HG03469 (cell line): Measurements from ENCODE around the gene USE1.

ENCODE experiments used
- ATAC-seq: cut with Tn5 transposase; IDR thresholded peaks from one replicate; pipeline ENCODE4 v1.9.1; 2021; ENCODE audit warnings: mild to moderate bottlenecking, moderate library complexity, moderate number of reproducible peaks; ENCODE audit not compliant: unreplicated experiment

USE1 gene

GRCh38 chr19:17202713-17203112, 12.4 kb upstream of the USE1 start:
- no peak for ATAC-seq

- ATAC-seq: no peak
These were observed 9.7 kb upstream of the USE1 start for GRCh38 chr19:17205237-17206140.

GRCh38 chr19:17206736-17207581, 8.2 kb upstream of the USE1 start:
- no peak for ATAC-seq

- no peak for ATAC-seq
These were observed 5.8 kb upstream of the USE1 start for GRCh38 chr19:17209126-17210036.

DNA sequence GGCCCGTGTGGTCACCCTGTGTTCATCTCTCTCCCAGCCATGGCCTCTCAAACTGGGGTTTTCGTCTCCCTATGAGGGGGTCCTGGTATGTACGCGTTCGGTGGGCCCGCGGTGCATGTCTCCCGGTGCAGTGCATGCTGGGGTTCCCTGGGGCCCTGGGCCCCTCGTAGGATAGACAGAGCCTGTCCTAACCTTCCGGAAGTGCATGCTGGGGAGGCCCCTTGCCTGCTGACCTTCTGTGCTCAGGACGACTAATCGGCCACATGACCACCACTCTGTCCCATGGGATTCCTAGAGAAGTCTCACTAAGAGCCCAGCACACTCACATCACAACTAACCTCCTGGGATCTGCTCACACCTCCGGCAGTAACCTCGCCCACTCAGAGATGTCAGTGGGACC, 4.9 kb upstream of the USE1 start:
- ATAC-seq: no peak

- ATAC-seq: no peak
These were observed 3.4 kb upstream of the USE1 start for GRCh38 chr19:17211547-17212446.

GRCh38 chr19:17213334-17213733, 1.8 kb upstream of the USE1 start:
- ATAC-seq: no peak

GRCh38 chr19:17214508-17215126, 540 bp upstream of the USE1 start:
- ATAC-seq: no peak

GRCh38 chr19:17216058-17216670, 1.0 kb downstream of the USE1 start:
- no peak for ATAC-seq

DNA sequence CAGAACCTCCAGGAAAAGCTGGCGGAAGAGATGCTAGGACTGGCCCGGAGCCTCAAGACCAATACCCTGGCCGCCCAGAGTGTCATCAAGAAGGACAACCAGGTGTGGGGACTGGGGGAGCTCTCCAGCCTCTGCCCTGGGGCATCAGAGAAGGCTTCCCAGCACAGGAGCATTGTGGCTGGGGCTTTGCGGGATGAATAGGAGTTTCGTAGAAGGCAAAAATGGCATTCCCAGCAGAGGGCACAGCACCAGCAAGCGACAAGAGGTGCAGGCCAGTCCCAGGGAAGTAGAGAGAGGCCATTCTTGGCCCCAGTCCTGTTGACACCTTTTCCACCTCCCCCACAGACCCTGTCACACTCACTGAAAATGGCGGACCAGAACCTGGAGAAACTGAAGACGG, 4.1 kb downstream of the USE1 start:
- ATAC-seq: no peak

- ATAC-seq: no peak
These were observed 5.1 kb downstream of the USE1 start for GRCh38 chr19:17220207-17220758.

DNA sequence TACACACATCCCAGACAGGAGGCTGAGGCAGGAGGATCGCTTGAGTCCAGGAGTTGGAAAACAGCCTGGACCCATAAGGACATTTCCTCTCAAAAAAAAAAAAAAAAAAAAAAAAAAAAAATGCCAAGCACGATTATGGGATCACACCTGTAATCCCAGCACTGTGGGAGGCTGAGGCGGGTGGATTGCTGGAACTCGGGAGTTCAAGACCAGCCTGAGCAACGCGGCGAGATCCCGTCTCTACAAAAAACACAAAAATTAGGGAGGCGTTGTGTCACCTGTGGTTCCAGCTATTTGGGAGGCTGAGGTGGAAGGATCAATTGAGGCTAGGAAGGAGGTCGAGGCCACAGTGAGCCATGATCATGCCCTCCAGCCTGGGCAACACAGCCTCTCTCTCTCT, 9.9 kb downstream of the USE1 start:
- ATAC-seq: no peak

DNA sequence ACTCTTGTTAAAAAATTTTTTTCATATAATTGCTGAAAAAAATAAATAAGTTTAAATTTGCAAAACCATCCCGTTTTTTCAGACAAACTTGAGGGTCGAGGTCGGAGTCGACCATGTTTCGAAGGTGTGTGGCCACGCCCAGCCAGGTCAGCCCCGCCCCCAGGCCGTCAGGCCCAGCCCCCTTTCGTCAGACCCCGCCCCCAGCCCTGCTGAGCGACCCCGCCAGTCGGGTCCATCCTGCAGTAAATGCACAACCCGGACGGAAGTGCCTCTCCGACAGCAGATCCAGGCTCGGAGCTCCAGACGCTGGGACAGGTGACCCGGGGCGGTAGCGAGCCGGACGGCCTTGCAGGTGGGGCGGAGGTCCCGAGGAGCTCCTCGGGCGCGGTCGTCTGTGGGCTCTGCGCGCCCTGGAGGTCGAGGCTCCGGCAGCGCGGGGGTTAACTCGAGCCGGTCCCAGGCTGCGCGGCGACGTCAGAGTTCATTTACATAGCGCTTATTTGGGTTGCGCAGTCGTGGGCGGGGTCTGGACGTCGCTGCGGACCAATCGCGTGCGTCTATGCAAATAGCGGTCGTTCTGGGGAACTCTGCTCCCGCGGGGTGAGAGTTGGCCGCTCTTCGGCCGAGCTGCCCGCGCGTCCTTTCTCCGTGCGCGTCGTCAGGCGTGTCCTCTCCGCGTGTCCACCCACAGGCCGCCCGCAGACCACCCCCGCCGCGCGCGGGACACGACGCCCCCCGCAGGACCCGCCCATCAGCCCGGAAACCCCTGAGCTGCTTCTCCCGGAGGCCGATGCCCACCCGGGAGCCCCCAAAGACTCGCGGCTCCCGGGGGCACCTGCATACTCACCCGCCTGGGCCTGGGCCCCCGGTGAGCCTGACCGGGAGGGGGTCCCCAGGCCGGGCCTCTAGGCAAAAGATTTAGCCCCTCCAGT, 11.1 kb downstream of the USE1 start, which contains the start of gene OCEL1:
OCEL1 (plus strand) TSS at position 225 of the 932 bp plus-strand sequence; CDS start at position 247, 22 bp downstream.
- ATAC-seq: peak; percentile 87

DNA sequence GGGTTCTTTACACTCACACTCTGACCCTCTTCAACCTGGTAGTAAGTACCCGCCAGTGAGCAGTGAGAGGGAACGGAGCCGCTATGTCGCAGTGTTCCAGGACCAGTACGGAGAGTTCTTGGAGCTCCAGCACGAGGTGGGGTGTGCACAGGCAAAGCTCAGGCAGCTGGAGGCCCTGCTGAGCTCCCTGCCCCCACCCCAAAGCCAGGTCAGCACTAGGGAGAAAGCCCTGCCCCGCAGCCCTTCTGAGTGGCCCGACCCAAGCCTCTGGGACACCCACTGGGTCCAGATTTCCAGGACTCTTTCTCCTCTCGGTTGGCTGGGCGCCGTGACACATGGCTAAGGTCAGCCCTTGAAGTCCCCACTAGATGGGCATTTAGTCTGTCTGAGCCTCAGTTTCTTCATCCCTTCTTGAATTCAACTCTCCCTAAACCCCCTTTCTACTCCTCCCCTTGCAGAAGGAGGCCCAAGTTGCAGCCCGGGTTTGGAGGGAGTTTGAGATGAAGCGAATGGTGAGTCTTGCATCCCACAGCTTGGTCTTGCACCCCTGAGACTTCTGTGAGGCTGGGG, 12.7 kb downstream of the USE1 start:
- no peak for ATAC-seq

GRCh38 chr19:17229890-17230289, 14.7 kb downstream of the USE1 start:
- no peak for ATAC-seq

GRCh38 chr19:17232258-17232657, 17.1 kb downstream of the USE1 start:
- no peak for ATAC-seq

- no peak for ATAC-seq
These were observed 19.7 kb downstream of the USE1 start for GRCh38 chr19:17234911-17235299.
